ENCODE results near the gene SMAD4.

DNA sequence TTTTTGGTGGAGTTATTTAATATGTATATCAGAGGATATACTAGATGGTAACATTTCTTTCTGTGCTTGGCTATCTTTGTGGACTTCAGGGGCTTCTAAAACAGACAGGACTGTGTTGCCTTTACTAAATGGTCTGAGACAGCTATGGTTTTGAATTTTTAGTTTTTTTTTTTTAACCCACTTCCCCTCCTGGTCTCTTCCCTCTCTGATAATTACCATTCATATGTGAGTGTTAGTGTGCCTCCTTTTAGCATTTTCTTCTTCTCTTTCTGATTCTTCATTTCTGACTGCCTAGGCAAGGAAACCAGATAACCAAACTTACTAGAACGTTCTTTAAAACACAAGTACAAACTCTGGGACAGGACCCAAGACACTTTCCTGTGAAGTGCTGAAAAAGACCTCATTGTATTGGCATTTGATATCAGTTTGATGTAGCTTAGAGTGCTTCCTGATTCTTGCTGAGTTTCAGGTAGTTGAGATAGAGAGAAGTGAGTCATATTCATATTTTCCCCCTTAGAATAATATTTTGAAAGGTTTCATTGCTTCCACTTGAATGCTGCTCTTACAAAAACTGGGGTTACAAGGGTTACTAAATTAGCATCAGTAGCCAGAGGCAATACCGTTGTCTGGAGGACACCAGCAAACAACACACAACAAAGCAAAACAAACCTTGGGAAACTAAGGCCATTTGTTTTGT is 52.7 kb downstream of the SMAD4 start:
- no peak for TF ChIP-seq POLR2AphosphoS5 (IDR thresholded peaks at IDR 0.05; ENCODE audit: insufficient read depth in 1 of 2, low read depth in 1 of 2)
- TF ChIP-seq, protein P1, sequence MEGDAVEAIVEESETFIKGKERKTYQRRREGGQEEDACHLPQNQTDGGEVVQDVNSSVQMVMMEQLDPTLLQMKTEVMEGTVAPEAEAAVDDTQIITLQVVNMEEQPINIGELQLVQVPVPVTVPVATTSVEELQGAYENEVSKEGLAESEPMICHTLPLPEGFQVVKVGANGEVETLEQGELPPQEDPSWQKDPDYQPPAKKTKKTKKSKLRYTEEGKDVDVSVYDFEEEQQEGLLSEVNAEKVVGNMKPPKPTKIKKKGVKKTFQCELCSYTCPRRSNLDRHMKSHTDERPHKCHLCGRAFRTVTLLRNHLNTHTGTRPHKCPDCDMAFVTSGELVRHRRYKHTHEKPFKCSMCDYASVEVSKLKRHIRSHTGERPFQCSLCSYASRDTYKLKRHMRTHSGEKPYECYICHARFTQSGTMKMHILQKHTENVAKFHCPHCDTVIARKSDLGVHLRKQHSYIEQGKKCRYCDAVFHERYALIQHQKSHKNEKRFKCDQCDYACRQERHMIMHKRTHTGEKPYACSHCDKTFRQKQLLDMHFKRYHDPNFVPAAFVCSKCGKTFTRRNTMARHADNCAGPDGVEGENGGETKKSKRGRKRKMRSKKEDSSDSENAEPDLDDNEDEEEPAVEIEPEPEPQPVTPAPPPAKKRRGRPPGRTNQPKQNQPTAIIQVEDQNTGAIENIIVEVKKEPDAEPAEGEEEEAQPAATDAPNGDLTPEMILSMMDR (IDR thresholded peaks at IDR 0.05): no peak
